WTC11 (cell line): Measurements from ENCODE around the gene MCF2L2.

Source experiments
- ATF3 ChIP-seq: sonication (generic); formaldehyde crosslinking; conservative IDR thresholded peaks from 2 replicates; pipeline ENCODE4 v1.8.1; 2022; ENCODE audit warnings: mild to moderate bottlenecking, missing genetic modification reagents
- CTCF ChIP-seq: fragments of 200-600 bp; IDR thresholded peaks from 2 replicates; pipeline ENCODE4 v1.8.0; 2022; ENCODE audit warnings: antibody characterized with exemption
- E2F4 ChIP-seq: sonication (generic); formaldehyde crosslinking; IDR thresholded peaks from 2 replicates; pipeline ENCODE4 v1.8.1; 2022; ENCODE audit warnings: low read depth, mild to moderate bottlenecking, moderate library complexity, missing genetic modification reagents, borderline replicate concordance
- ESRRA ChIP-seq: sonication (generic); formaldehyde crosslinking; IDR thresholded peaks from 2 replicates; pipeline ENCODE4 v1.8.1; 2022; ENCODE audit warnings: mild to moderate bottlenecking, missing genetic modification reagents, borderline replicate concordance
- GABPB1 ChIP-seq: sonication (generic); formaldehyde crosslinking; IDR thresholded peaks from 2 replicates; pipeline ENCODE4 v1.8.1; 2023; ENCODE audit warnings: mild to moderate bottlenecking, missing genetic modification reagents
- RORB ChIP-seq: fragments of 250-450 bp; sonication (Bioruptor Pico); IDR thresholded peaks from 2 replicates; pipeline ENCODE4 v1.9.0; 2021; ENCODE audit warnings: mild to moderate bottlenecking
- ZBTB21 ChIP-seq: sonication (generic); formaldehyde crosslinking; IDR thresholded peaks from 2 replicates; pipeline ENCODE4 v1.8.1; 2023; ENCODE audit warnings: mild to moderate bottlenecking, missing genetic modification reagents, borderline replicate concordance
- ZNF263 ChIP-seq: sonication (generic); formaldehyde crosslinking; IDR thresholded peaks from 2 replicates; pipeline ENCODE4 v1.8.1; 2022; ENCODE audit warnings: low read depth, mild to moderate bottlenecking, moderate library complexity, missing genetic modification reagents

- TF ChIP-seq RORB (CRISPR knock-in tag) = no peak
- TF ChIP-seq E2F4 = no peak
- no peak for TF ChIP-seq CTCF
- no peak for TF ChIP-seq ESRRA (CRISPR knock-in tag)
- TF ChIP-seq ZBTB21 (CRISPR knock-in tag) = no peak
- no peak for TF ChIP-seq ZNF263
- no peak for TF ChIP-seq ATF3 (CRISPR knock-in tag)
- no peak for TF ChIP-seq GABPB1 (CRISPR knock-in tag)
Measured at GRCh38 chr3:183178833-183179549, 249.4 kb downstream of the MCF2L2 start.
